Activated naive CD4-positive, alpha-beta T cell treated with anti-CD3 and anti-CD28 coated beads, Interleukin-2, amount 50 U/mL, for 72 hours (primary cell): ENCODE measurements around the gene PDE4B. TPM values are rescaled to one million over a fixed set of nuclear protein-coding genes. Genes with fewer than 3 reads are reported as not detected.
"Not testable (repeated sequence)": the region's sequence is repeated elsewhere in the genome, so short reads cannot be mapped to it uniquely, and the experiment has no call there.

Experiments used
- ATAC-seq, 2 donors: fragments of 150-1000 bp; cut with Tn5 transposase; 2 replicates each; pipeline ENCODE4 v1.10.0; 2021; ENCODE audit warnings: mild to moderate bottlenecking in 2 of 2, moderate library complexity in 2 of 2
- DNase-seq, 2 donors: peaks; one replicate each; pipeline ENCODE4 v3.0.0; 2021 to 2022; ENCODE audit warnings: low spot score in 2 of 2
- H3K27ac Mint-ChIP-seq, 2 donors: one replicate each; pipeline ENCODE4 v1.8.0; 2022; ENCODE audit warnings: mild to moderate bottlenecking in 2 of 2, mixed read lengths in 2 of 2
- H3K36me3 Mint-ChIP-seq, 2 donors: one replicate each; pipeline ENCODE4 v1.8.0; 2022; ENCODE audit warnings: mixed read lengths in 2 of 2
- H3K9me3 Mint-ChIP-seq, 2 donors: one replicate each; pipeline ENCODE4 v1.8.0; 2022; ENCODE audit warnings: mixed read lengths in 2 of 2
- total RNA-seq, 2 donors: library from RNA; stranded (reverse); gene quantifications; one replicate each; pipeline ENCODE4 v1.2.3, GENCODE V29; 2022

Gene PDE4B
- total RNA-seq, 2 donors from 2014 or later, result 23.8 to 25.6 TPM

DNA sequence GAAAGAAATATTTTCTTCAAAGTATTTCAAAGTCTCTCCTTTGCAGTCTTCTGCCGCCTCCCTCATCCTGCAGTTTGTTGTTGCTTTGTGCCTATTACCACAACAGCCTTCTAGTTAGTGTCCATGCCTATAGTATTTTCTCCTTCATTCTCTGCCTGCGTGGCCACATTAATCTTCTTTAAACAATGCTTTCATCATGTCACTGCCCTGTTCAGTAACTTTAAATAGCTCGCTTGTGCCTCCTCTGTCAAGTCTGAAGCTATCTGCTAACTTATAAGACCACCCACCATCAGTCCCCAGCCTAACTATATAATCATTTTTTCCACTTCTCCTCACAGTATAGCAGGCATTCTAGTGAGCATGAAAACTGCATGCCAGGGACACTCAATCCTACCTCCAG lies 290.3 kb downstream of the PDE4B start:
- H3K9me3 Mint-ChIP-seq, result no peaks in the 10 kb centered on the region
- no peak for DNase-seq
- no peaks in the 10 kb centered on the region for H3K36me3 Mint-ChIP-seq
- no peak overlapping the region for H3K27ac Mint-ChIP-seq
- no peak for ATAC-seq

DNA sequence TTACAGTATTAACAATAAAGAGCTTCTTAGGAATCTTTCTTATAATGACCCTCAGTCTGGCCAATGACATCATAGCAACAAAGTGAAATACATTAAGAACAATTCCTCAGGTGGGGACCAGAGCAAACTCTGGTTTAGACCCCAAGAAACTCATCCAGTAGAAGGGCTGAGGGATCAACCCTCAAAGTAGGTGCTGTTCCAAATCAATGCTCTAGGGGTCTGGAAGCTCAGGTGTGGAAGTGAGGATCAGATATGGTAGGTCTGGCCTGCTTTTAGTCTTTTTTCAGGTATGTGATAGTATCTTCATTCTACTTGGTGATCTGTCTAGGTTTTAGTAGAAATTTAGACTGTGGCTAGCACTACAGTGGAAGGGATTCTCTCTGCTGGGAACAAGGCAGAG lies 291.7 kb downstream of the PDE4B start:
- no peak for DNase-seq
- no peak for ATAC-seq
- Mint-ChIP-seq H3K27ac (no peak overlapping the region), H3K36me3 (no peaks in the 10 kb centered on the region), H3K9me3 (no peaks in the 10 kb centered on the region)

DNA sequence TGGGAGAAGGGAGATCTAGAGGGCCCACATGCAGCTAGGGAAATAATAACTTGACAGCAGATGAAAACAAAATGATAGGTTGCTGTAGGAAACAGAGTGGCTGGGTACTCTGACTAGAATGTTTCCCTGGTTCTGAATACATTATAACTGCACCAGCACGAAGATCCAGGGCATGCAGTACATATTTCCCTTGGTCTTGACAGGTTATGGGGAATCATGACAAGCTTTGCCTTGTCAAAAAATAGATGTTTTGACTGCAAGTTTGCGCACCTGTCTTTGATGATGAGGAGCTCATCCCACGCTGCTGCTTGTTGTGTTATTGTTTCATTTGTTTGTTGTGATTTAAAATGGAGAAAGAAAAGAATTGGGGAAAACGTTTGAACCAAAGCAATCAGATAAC lies 292.9 kb downstream of the PDE4B start:
- Mint-ChIP-seq H3K9me3 (no peaks in the 10 kb centered on the region), H3K36me3 (no peaks in the 10 kb centered on the region), H3K27ac (no peak overlapping the region)
- ATAC-seq (no peak), DNase-seq (no peak)

DNA sequence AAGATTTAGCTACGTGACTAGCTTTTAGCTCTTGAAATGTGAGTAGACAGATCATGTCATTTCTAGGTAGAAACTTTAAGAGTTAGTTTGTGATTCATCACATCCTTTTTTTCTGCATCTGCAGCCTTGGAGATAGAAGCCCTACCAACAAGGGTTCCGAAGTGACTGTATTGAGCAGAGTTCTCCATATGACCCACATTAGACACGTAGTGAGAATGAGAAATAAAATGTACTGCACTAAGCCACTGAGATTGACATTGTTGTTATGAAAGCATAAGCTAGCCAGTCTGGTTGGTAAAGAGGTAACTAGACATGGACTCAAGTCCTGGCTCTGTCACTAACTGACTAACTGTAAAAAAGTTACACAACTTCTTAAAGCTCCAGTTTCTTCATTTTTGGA lies 296.1 kb downstream of the PDE4B start:
- H3K9me3 Mint-ChIP-seq, result no peaks in the 10 kb centered on the region
- H3K27ac Mint-ChIP-seq, result no peak overlapping the region
- H3K36me3 Mint-ChIP-seq, result no peaks in the 10 kb centered on the region
- ATAC-seq, result peak in 1 of 2 donors; percentile 63
- no peak for DNase-seq

DNA sequence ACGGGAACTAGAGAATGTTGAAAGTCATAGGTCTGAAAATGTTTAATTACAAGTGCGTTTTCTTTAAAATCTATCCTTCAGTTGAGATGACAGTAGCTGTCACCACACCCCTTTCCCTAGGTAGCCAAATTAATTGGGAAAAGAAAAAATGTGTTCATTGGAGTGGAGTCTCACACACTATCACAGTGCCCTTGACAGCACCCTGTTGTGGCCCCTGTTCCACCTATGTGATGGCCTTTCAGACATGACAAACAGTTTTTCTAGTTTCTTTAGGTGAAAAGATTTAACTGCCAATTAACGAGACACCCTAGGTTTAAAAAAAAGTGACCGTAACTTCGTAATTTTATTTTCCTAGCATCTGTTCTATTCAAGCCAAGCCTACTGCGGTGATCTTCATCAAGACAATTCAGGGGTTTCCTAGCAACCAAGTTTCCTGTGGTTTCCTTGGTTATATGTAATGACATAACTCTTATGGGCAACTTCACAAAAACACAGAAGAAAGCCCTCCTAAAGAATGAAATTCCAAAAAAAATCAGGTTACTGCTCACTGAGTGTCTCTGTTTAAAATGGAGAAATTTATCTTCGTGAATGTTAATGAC lies 298.3 kb downstream of the PDE4B start:
- ATAC-seq (no peak), DNase-seq (no peak)
- H3K27ac Mint-ChIP-seq, result no peak overlapping the region
- H3K9me3 Mint-ChIP-seq, result no peaks in the 10 kb centered on the region
- no peaks in the 10 kb centered on the region for H3K36me3 Mint-ChIP-seq

DNA sequence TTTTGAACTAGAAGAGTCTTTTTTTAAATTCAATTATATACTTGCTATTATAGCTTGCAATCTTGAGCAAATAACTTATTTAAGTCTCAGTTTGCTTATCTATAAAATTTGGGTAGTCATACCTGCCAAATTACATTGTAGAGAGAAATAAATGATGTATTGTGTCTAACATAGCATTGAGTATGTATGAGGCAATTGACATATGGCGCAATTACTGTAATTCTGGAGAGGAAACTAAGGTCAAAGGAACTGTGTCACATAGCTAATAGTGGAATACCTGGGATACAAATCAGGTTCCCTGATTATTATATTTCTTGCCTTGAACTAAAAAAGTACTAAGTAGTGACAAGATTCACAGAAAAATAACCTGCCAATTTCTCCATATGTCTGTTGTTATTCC lies 302.5 kb downstream of the PDE4B start:
- Mint-ChIP-seq H3K9me3 (no peaks in the 10 kb centered on the region), H3K27ac (no peak overlapping the region), H3K36me3 (no peaks in the 10 kb centered on the region)
- no peak for ATAC-seq
- DNase-seq, result no peak

DNA sequence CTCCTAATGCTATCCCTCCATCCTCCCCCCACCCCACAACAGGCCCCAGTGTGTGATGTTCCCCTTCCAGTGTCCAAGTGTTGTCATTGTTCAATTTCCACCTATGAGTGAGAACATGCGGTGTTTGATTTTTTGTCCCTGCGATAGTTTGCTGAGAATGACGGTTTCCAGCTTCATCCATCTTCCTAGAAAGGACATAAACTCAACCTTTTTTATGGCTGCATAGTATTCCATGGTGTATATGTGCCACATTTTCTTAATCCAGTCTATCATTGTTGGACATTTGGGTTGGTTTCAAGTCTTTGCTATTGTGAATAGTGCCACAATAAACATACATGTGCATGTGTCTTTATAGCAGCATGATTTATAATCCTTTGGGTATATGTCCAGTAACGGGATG lies 308.3 kb downstream of the PDE4B start:
- ATAC-seq, H3K36me3 Mint-ChIP-seq, DNase-seq, H3K9me3 Mint-ChIP-seq, H3K27ac Mint-ChIP-seq: not testable (repeated sequence)

DNA sequence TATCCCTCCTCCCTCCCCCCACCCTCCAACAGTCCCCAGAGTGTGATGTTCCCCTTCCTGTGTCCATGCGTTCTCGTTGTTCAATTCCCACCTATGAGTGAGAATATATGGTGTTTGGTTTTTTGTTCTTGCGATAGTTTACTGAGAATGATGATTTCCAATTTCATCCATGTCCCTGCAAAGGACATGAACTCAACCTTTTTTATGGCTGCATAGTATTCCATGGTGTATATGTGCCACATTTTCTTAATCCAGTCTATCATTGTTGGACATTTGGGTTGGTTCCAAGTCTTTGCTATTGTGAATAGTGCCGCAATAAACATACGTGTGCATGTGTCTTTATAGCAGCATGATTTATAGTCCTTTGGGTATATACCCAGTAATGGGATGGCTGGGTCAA lies 311.4 kb downstream of the PDE4B start:
- not testable (repeated sequence) for DNase-seq, H3K36me3 Mint-ChIP-seq, H3K9me3 Mint-ChIP-seq, H3K27ac Mint-ChIP-seq, ATAC-seq

DNA sequence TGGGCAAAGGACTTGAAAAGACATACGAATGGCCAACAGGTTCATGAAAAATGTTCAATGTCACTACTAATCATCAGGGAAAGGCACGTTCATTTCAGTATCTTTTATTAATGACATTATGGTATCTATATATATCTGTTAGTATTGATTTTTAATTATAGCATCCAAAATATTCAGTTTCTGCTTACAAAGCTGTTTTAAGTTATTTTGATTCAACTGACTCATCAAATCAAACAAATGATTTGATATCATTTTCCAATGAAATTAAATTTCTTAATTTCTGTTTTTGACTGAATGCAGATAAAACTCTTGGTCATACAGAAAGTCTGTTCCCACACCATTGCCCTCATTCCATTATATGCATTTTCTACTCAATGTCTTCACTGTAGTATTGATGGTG lies 315.9 kb downstream of the PDE4B start:
- peaks cover 0 to 5% of the 10 kb centered on the region in 2 donors for H3K36me3 Mint-ChIP-seq
- no peak for DNase-seq
- no peaks in the 10 kb centered on the region for H3K9me3 Mint-ChIP-seq
- H3K27ac Mint-ChIP-seq, result no peak overlapping the region
- ATAC-seq, result no peak

DNA sequence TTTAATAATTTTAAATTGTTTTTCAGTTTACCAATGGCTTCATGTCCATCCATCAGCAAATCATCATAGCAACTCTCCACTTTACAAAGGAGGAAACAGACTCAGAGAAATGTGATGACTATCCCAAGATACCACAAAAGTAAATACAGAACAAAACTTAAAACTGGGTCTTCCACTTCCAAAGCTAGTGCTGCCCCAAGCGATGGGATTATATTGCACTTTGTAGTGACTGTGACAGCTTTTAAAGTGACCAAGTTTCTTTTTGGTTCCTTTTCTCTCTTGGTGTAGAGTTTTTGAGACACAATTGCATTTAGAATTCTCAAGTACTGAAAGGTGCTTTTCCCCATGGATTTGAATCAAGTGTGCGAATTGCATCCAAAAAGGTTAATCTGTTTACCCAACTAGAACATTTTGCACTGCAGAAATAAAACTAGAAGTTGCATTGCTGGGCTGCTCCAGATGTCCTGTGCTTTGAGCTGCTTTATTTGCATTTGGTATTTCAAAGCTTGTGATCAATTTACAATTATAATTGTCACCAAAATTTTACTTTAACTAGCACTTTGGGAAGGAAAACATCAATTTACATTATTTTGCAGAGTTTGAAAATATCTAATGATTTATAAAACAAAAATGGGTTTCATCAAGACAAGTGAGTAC lies 320.2 kb downstream of the PDE4B start:
- Mint-ChIP-seq H3K36me3 (no peaks in the 10 kb centered on the region), H3K27ac (no peak overlapping the region), H3K9me3 (no peaks in the 10 kb centered on the region)
- ATAC-seq, result no peak
- DNase-seq, result no peak

DNA sequence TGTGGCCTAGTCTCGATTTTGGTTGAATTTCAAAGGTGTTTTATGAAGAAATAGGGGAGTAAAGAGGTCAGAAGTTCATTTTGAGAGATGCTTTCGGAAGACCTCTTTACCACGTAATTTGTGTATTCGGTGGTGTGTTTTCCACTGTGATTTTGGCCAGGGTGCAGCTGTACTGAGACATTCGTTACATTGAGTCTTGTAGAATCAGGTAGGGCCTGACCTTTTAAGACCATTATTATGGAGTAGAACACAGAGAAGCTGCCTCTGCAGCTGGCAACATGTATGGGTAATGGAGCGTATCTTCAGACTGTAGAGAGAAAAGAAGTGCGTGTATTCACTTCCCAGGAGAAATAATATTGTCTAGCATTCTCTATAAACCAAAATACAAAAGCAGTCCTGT lies 326.5 kb downstream of the PDE4B start:
- ATAC-seq (no peak), DNase-seq (no peak)
- peaks cover 0 to 3% of the 10 kb centered on the region in 2 donors for H3K9me3 Mint-ChIP-seq
- no peaks in the 10 kb centered on the region for H3K36me3 Mint-ChIP-seq
- no peak overlapping the region for H3K27ac Mint-ChIP-seq

DNA sequence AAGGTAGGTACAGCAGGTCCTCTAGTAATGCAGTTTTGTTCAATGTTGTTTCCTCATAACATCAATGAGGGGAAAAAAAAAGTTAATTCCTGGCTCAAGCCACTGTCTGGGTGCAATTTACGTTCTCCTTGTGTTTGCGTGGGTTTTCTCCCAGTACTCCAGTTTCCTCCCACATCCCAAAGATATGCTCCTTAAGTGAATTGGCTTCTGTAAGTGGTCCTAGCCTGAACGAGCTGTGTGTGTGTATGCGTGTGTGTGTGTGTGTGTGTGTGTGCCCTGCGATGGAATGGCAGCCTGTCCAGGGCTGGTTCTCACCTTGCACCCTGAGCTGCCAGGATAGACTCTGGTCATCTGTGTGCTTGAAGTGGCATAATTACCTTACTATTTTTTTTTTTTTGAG lies 332.0 kb downstream of the PDE4B start:
- no peak for ATAC-seq
- H3K9me3 Mint-ChIP-seq, result peaks cover 6 to 9% of the 10 kb centered on the region in 2 donors
- peaks cover 2 to 5% of the 10 kb centered on the region in 2 donors for H3K36me3 Mint-ChIP-seq
- DNase-seq, result no peak
- H3K27ac Mint-ChIP-seq, result no peak overlapping the region

DNA sequence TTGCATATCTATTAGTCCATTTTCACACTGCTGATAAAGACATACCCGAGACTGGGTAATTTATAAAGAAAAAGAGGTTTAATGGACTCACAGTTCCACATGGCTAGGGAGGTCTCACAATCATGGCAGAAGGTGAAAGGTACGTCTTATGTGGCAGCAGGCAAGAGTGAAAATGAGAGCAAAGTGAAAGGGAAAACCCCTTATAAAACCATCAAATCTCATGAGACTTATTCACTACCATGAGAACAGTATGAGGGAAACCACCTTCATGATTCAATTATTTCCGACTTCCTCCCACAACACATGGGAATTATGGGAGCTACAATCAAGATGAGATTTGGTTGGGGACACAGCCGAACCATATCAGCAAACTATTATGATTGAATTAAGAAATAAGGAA lies 335.9 kb downstream of the PDE4B start:
- not testable (repeated sequence) for DNase-seq, H3K27ac Mint-ChIP-seq
- peak; percentile 53 to 94 for ATAC-seq
- peaks cover 12% of the 10 kb centered on the region in 2 donors for H3K36me3 Mint-ChIP-seq
- peaks cover 13 to 16% of the 10 kb centered on the region in 2 donors for H3K9me3 Mint-ChIP-seq

DNA sequence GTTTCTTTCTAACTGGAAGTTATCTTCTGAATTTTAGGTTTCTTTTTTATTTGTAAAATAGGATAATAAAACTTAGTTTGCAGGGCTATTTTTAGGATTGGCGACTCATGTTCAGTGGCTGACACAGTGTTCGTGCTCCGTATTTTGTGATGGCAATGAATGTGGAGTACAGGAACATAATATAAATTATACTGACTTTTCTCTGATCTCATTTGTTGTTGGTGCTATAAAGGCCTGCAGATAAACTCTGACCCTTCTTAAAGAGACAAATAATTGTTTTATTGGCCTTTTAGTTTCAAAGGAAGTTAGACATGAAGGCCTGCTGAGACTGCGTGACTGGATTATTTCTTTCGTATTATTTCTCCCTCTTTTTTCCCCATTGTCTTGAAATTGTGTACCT lies 339.6 kb downstream of the PDE4B start:
- ATAC-seq (no peak), DNase-seq (no peak)
- Mint-ChIP-seq H3K9me3 (peaks cover 13 to 21% of the 10 kb centered on the region in 2 donors), H3K27ac (no peak overlapping the region), H3K36me3 (peaks cover 12% of the 10 kb centered on the region in 2 donors)

DNA sequence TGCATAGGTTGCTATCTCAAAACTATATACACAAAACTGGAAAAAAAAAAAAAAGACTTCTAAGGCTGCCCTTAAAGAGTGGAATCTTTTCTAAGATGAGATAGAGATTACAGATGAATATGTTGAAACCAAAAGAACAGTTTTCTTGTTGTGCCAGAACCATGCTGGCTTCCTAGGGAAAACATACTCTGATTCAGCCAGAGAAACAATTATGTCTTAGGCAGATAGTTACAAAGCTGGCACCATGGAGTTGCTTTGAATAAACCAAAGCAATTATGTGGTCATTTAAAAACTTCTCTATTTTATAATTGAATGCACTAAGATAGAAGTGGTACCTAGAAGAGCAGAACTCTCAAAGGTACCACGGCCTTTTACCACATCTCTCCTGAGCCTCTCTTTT lies 341.3 kb downstream of the PDE4B start:
- ATAC-seq, result no peak
- H3K36me3 Mint-ChIP-seq, result peaks cover 7 to 12% of the 10 kb centered on the region in 2 donors
- no peak for DNase-seq
- H3K9me3 Mint-ChIP-seq, result peaks cover 6 to 14% of the 10 kb centered on the region in 2 donors
- no peak overlapping the region for H3K27ac Mint-ChIP-seq

DNA sequence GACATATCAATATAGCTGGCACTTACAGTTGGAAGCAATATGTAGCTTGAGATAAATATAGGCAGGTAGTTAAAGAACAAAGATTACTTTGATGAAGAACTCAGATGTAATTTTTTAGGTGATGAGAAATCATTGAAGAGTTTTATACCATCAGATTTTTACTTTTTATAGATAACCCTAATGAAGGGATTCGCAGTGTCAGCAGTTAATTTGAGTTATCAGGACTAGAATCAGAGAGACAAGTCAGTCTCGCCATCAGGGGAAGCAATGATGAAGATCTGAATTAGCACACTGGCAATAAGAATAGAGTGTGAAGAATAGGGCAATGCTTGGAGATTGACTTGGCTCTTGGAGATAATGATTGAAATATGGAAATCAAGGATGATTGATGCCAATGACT lies 342.5 kb downstream of the PDE4B start:
- H3K36me3 Mint-ChIP-seq, result peaks cover 6 to 7% of the 10 kb centered on the region in 2 donors
- H3K9me3 Mint-ChIP-seq, result peaks cover 6 to 12% of the 10 kb centered on the region in 2 donors
- no peak for DNase-seq
- ATAC-seq, result no peak
- H3K27ac Mint-ChIP-seq, result no peak overlapping the region

DNA sequence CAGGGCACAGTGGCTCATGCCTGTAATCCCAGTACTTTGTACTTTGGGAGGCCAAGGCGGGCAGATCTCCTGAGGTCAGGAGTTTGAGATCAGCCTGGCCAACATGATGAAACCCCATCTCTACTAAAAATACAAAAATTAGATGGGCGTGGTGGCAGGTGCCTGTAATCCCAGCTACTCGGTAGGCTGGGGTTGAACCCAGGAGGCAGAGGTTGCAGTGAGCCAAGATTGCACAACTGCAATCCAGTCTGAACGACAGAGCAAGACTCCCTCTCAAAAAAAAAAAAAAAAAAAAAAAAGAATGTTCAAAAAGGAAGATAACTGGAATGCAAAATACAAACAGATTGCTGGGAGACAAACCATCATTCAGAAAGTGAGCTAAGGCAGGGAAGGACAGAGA lies 343.7 kb downstream of the PDE4B start:
- not testable (repeated sequence) for H3K36me3 Mint-ChIP-seq, ATAC-seq, DNase-seq, H3K9me3 Mint-ChIP-seq, H3K27ac Mint-ChIP-seq

DNA sequence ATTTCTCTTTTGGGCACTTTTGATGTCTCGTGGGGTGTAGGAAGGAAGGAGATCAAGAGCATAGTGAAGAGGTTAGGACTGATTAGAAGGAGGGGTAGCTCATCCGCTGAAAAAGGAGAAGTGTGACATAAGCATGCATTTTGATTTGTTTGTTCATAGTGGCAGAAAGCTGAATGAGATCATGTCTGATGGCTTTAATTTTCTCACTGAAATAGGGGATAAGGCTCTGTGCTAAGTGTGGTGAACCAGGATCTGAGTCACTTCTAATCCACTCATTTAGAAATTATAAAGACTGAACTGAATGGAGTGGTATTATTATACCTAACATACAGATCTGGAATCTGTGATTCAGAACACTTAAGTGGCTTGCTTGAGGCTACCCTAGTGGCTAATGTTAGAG lies 344.5 kb downstream of the PDE4B start:
- ATAC-seq, result peak; percentile 92 to 100
- Mint-ChIP-seq H3K9me3 (peaks cover 0 to 5% of the 10 kb centered on the region in 2 donors), H3K36me3 (no peaks in the 10 kb centered on the region), H3K27ac (no peak overlapping the region)
- no peak for DNase-seq
